COR-L47 (cell line): Measurements from ENCODE around the gene RASGRP1.
"Not testable (repeated sequence)": the region's sequence is repeated elsewhere in the genome, so short reads cannot be mapped to it uniquely, and the experiment has no call there.

ENCODE experiments used
- DNase-seq: peaks from one replicate; lab custom pipeline; 2025; lab: John Stamatoyannopoulos, UW

The RASGRP1 gene

DNA sequence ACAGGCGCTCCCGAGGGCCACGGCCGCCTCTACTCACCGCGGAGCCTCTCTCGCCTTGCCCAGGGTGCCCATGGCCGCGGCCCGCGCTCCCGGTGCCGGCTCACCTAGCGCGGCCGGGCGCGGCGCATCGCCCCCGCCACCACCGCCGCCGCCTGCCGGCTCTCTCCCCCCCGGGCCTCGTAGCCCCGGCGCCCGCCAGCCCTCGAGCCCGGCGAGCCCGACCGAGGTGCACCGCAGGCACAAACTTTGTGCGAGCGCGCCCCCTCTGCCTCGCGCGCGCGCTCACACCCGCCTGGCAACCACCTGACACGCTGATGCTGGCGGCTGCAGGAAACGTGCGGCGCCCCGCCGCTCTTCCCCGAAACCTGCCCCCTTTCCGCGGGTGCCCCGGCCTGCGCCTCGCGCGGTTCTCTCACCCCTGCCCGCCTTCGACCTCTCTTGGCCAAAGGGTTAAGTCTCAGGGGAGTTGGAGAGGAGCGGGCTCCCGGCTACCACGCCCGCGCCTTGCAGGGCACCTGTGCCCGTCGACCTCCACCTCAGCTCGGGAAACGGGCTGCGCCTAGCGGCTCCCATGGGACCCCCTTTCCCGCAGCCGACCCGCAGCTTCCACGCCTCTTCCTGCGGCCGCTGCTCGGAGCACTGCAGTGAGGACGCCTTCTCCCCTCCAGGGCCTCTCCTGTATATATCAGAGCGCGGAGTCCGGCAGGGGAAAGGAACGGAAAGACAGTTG is at the start of gene RASGRP1:
Gene RASGRP1 (minus strand): TSS at position 258 of the 730 bp plus-strand sequence. CDS start 186 bp downstream, at position 72.
- DNase-seq = peak; percentile 22

DNA sequence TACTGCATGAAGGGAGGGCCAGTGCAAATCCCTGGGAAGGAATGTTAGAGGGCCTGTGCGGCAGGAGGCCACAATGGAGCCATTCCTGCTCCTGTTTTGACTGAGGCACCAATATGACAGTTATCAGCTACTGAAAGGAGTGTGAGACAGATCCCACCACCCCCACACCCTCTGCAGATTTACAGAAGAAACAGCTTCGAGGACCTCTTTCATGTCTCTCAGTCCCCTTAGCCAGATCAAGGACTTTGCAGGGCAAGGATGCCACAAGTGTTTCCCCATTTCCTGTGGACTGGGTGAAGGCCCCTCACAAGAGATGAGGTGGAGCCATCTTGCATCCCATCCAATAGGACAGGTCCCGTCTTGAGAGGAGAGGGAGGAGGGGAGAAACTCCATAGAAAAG is 48.5 kb upstream of the RASGRP1 start:
- no peak for DNase-seq

GRCh38 chr15:38612159-38612863 is 47.7 kb upstream of the RASGRP1 start:
- DNase-seq = no peak

GRCh38 chr15:38611228-38611627 is 46.6 kb upstream of the RASGRP1 start:
- DNase-seq = no peak

- no peak for DNase-seq
Measured at GRCh38 chr15:38610748-38611147, 46.1 kb upstream of the RASGRP1 start.

GRCh38 chr15:38609097-38609738 is 44.6 kb upstream of the RASGRP1 start:
- no peak for DNase-seq

DNA sequence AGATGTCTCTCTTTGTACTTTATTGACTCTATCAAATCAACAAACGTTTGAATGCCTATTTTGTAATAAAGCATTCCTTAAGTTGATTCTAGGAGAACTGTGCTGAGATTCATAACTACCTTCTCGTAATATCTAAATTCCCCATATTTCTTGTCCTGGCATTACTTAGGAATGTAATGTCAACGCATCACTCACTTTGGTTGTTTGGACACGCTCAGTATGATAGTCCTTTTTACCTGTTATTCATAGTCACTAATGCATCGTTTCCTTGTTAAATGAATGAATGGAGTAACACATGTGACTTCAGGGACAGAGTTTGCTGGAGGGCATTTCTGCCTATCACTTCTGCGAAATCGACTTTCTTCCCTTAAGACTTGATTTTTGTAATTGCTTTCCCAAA is 44.1 kb upstream of the RASGRP1 start:
- no peak for DNase-seq

GRCh38 chr15:38605744-38606143 is 41.1 kb upstream of the RASGRP1 start:
- DNase-seq = no peak

DNA sequence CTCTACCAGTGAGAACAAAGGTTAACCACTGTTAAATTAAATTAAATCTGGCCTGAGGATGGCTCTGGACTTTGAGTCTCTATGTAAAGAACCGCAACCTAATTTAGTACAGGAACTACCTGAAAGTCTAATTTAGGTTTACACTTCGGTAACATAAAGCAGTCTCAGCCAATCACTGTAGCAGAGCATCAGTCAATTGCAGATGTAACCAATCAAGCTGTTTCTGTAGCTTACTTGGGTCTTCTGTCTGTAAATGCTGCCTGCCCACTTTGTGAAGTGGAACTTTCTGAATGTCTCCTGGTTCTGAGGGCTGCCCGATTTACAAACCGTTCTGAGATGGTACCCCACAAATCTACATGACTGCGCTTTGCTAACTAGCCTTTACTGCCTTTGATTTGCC is 39.1 kb upstream of the RASGRP1 start:
- DNase-seq = no peak

DNA sequence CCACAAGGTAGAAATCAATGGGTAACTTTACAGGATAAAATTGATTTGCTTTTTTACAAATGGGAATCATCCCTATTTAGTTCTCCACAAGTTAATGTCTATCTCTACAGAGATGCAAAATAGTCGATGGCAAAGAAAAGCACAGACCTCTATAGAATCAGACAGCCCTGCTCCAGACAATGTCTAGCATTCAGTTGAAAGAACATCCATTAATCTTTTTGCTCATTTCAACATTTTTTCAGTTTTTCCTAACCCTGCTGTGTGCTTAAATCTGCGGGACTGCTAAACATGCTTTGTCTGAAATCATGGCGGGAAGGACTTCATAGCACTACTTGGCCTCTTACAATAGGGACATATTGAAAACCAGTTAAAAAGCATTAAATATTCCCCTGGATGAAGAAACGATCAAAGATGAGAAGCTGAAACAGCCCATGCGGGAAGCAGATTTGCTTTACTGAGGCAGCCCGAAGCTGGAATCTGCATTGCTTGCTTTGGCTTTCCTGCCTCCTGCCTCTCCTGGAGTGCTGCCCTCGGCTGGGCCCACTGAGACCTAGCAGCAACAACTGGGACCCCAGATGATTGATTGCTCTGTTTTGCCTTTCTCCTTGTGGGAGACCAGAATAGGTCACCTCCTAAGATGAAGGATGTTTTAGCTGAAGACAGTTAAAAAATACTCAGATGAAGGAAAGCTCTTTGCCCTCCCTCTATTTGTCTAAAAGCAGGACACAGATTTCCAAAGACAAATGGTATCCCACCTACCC is 38.5 kb upstream of the RASGRP1 start:
- no peak for DNase-seq

GRCh38 chr15:38600236-38600635 is 35.6 kb upstream of the RASGRP1 start:
- DNase-seq = no peak

DNA sequence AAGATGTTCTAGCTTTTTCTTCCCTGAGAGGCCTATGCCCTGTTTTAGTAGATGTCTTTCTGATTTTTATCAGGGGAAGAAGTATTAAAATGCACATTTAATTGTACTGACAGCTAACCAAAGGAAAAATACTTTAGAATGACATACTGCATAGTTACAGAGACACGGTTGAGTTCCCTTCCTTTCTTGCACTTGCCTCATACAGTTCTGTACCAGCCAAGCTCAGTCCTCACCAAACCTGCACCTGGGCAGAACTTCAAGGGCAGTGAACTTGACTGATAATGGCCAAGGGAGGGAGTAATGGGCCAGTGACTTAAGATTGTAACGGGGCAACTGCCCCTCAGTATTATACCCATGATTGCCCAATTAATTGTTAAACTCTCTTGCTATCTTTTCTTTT is 34.1 kb upstream of the RASGRP1 start:
- DNase-seq = no peak

DNA sequence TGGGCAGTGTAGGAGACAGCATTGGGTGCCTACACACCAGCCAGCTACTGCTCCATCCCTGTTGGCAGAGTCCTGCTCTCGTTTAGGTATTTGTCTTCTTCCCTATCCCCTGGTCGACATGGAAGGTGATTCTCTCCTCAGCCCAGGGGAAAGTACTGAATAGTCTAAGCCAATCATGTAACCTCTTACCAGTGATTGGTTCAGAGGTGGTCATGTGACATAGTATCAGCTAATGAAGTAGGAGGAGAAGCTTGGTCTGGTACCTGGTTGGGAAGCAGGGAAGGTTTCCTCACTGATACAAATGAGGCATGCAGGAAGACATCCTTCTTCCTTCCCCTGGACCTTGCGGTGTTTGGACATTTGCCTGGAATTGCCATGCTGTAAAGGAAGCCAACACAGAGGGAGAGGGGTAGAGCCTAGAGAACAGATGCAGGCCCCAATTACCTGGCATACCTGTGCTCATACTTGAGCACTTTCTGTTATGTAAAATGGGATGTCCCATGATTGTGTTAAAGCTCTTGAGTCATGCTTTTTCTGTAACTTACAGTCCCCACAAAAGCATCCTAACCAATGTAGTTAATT is 32.7 kb upstream of the RASGRP1 start:
- DNase-seq = no peak

- no peak for DNase-seq
Measured at GRCh38 chr15:38593524-38593923, 28.9 kb upstream of the RASGRP1 start.

GRCh38 chr15:38589502-38589901 is 24.9 kb upstream of the RASGRP1 start:
- no peak for DNase-seq

- DNase-seq = no peak
Measured at GRCh38 chr15:38588672-38589071, 24.1 kb upstream of the RASGRP1 start.

DNA sequence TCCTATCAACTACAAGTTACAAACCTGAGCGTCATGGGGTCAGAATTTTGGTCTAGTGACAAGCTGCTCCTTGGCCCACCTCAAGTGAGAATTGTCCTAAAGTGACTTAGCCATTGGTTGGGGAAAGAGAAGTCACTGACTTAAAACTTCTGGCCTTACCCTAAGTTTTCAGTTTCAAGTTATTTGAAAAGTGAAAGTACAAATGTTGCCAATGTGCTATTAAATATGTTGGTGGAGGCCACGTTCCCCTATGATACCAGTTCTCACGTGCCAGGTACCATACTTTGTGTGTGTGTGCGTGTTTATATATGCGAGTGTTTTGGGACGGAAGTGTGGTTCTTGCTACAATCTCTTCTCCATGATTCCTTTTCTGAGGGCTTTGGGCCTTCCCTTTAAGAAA is 22.6 kb upstream of the RASGRP1 start:
- DNase-seq = no peak

DNA sequence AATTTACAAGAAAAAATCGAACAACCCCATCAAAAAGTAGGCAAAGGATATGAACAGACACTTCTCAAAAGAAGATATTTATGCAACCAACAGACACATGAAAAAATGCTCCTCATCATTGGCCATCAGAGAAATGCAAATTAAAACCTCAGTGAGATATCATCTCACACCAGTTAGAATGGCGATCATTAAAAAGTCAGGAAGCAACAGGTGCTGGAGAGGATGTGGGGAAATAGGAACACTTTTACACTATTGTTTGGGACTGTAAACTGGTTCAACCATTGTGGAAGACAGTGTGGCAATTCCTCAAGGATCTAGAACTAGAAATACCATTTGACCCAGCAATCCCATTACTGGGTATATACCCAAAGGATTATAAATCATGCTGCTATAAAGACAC is 21.4 kb upstream of the RASGRP1 start:
- DNase-seq = not testable (repeated sequence)

- no peak for DNase-seq
Measured at GRCh38 chr15:38578626-38579025, 14.0 kb upstream of the RASGRP1 start.

- DNase-seq = no peak
Measured at GRCh38 chr15:38577424-38577987, 12.9 kb upstream of the RASGRP1 start.

DNA sequence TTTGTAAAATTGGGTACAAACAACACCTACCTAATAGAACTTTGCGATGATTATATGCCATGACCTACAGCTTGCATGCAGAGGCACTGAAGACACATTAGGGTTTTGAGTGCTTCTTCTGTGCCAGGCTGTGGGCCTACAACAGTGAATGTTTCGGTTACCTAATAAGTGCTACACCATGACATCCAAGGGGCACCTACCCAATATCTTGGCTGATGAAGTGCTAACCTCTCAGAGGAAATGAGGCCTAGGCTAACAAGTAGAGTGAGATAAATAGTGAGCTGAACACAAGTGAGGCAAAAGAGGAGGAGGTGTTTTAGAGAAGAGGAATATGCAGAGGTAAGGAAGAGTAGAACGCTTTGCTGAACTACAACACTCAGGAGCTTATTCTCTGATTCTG is 12.2 kb upstream of the RASGRP1 start:
- no peak for DNase-seq

DNA sequence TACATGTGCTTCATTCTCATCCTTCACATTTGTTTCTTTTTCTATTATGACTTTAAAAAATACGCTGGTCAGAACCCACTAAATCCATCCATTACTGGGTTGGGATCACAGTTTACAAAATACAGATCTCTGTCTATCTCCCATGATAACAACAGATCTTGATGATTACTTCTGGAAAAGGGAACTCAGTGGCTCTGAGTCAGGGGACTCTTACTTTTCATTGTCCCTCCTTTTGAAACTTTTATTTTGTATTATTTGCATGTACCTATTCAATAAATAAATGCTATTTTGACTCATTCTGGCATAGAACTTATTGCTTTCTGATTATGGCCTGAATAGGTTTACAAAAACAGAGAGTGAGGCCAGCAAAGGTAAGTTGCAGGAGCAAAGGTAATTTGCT is 11.6 kb upstream of the RASGRP1 start:
- no peak for DNase-seq
